ACC112 (cell line): ENCODE results near the gene AACS.
"Not testable (repeated sequence)": the region's sequence is repeated elsewhere in the genome, so short reads cannot be mapped to it uniquely, and the experiment has no call there.

ENCODE experiments used
- H2AFZ ChIP-seq: fragments of 200-600 bp; sonication (generic); one replicate; pipeline ENCODE4 v1.6.0; 2017; ENCODE audit warnings: antibody characterized with exemption, low read length; ENCODE audit not compliant: unreplicated experiment
- H3K27ac ChIP-seq: fragments of 200-600 bp; sonication (generic); 2 replicates; pipeline ENCODE4 v1.5.1; 2014; ENCODE audit warnings: low read depth, mild to moderate bottlenecking, antibody characterized with exemption, low read length, moderate library complexity
- H3K27me3 ChIP-seq: fragments of 200-600 bp; sonication (generic); 2 replicates; pipeline ENCODE4 v1.6.1; 2014; ENCODE audit warnings: mild to moderate bottlenecking, antibody characterized with exemption, low read length, moderate library complexity, mixed read lengths; ENCODE audit not compliant: insufficient read depth
- H3K36me3 ChIP-seq: fragments of 200-600 bp; sonication (generic); 2 replicates; pipeline ENCODE4 v1.6.1; 2016; ENCODE audit warnings: mild to moderate bottlenecking, antibody characterized with exemption, low read length, moderate library complexity, mixed read lengths; ENCODE audit not compliant: insufficient read depth
- H3K4me1 ChIP-seq: fragments of 200-600 bp; sonication (generic); one replicate; pipeline ENCODE4 v1.6.1; 2016; ENCODE audit warnings: low read length, mixed read lengths; ENCODE audit not compliant: insufficient read depth, unreplicated experiment, control insufficient read depth
- H3K4me3 ChIP-seq: fragments of 200-600 bp; sonication (generic); 2 replicates; pipeline ENCODE4 v1.5.1; 2014; ENCODE audit warnings: mild to moderate bottlenecking, low read depth, low read length
- H3K79me2 ChIP-seq: fragments of 200-600 bp; sonication (generic); one replicate; pipeline ENCODE4 v1.6.0; 2016; ENCODE audit warnings: low read length; ENCODE audit not compliant: control insufficient read depth, unreplicated experiment, insufficient read depth

The AACS gene

DNA sequence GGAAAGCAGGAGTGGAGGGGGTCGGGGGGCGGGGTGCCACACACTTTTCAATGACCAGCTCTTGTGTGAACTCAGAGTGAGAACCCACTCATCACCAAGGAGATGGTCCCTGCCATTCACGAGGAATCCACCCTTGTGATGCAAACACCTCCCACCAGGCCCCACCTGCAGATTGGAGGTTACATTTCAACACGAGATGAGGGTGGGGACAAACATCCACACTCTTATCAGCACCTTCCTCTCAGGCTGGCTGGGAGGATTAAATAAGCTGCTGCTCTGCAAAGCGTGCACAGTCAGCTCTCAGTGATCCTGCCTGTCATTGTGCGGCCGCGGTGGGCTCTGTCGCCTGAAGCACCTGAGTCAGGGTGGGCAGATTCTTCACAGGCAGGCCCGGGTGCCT, 39.7 kb downstream of the AACS start:
- Histone ChIP-seq H2AFZ (no peak overlapping the region), H3K4me1 (no peaks in the 10 kb centered on the region), H3K27ac (no peak overlapping the region), H3K79me2 (no peaks in the 10 kb centered on the region), H3K27me3 (no peaks in the 10 kb centered on the region), H3K4me3 (no peak overlapping the region), H3K36me3 (peaks cover 14% of the 10 kb centered on the region)

DNA sequence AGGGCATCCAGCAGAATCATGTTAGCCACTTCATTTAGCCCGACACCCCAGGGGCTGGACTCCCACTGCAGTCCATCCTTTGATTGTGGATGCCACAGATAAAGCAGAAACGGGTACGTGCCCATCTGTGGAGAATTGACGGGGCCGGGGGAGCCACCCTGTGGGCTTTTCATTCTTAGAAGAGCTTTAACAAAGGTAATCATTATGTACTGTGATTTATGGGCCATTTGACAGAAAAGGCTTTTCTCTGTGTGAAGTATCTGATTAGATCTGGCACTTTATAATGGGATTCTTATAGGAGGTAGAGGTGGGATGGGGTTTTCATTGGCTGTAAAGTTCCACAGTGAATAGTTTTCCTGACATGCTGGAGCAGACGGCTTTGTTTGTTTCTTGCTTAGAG, 40.4 kb downstream of the AACS start:
- Histone ChIP-seq H3K27ac (no peak overlapping the region), H3K4me1 (no peaks in the 10 kb centered on the region), H3K4me3 (no peak overlapping the region), H3K27me3 (no peaks in the 10 kb centered on the region), H3K36me3 (peaks cover 14% of the 10 kb centered on the region), H2AFZ (no peak overlapping the region), H3K79me2 (no peaks in the 10 kb centered on the region)

- Histone ChIP-seq H3K27ac (no peak overlapping the region), H3K27me3 (no peaks in the 10 kb centered on the region), H3K79me2 (no peaks in the 10 kb centered on the region), H2AFZ (no peak overlapping the region), H3K4me1 (no peaks in the 10 kb centered on the region), H3K4me3 (no peak overlapping the region), H3K36me3 (peaks cover 14% of the 10 kb centered on the region)
These were observed 45.6 kb downstream of the AACS start for GRCh38 chr12:125110641-125111360.

- Histone ChIP-seq H3K36me3 (peaks cover 14% of the 10 kb centered on the region), H3K4me1 (no peaks in the 10 kb centered on the region), H3K4me3 (no peak overlapping the region), H3K79me2 (no peaks in the 10 kb centered on the region), H2AFZ (no peak overlapping the region), H3K27me3 (no peaks in the 10 kb centered on the region), H3K27ac (no peak overlapping the region)
These were observed 46.2 kb downstream of the AACS start for GRCh38 chr12:125111403-125111802.

DNA sequence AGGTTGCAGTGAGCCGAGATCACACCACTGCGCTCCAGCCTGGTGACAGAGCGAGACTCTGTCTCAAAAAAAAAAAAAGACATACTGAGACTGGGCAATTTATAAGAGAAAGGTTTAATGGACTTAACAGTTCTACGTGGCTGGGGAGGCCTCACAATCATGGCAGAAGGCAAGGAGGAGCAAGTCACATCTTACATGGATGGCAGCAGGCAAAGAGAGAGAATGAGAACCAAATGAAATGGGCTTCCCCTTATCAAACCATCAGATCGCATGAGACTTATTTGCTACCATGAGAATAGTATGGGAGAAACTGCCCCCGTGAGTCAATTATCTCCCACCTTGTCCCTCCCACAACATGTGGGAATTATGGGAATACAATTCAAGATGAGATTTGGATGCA, 47.4 kb downstream of the AACS start:
- H2AFZ ChIP-seq, H3K27ac ChIP-seq, H3K27me3 ChIP-seq, H3K4me1 ChIP-seq, H3K36me3 ChIP-seq, H3K4me3 ChIP-seq, H3K79me2 ChIP-seq: not testable (repeated sequence)

DNA sequence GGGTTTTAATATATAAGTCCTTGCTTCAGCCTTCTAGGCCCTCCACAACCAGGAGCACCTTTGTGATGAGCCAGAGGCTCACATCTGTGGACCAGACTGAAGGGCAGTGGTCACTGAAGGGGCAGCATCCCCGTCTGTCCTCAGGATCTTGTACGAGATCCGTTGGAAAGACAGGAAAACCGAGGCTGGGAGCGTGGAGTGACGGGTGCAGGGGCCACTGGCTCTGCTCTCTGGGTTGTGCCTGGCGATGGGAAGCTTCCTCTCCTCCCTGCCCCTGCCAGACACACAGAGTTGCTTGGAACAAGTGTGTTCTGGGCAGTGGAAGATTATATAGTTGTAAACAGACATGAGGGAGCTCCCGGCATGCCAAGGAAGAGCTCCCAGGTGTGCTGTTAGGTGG, 48.0 kb downstream of the AACS start:
- Histone ChIP-seq H3K27me3 (no peaks in the 10 kb centered on the region), H3K36me3 (peaks cover 7% of the 10 kb centered on the region; the same call in 1 of the 2 replicates), H3K27ac (no peak overlapping the region), H3K4me3 (no peak overlapping the region), H3K79me2 (no peaks in the 10 kb centered on the region), H2AFZ (no peak overlapping the region), H3K4me1 (no peaks in the 10 kb centered on the region)

- H3K27ac ChIP-seq, result no peak overlapping the region
- no peaks in the 10 kb centered on the region for H3K79me2 ChIP-seq
- no peak overlapping the region for H2AFZ ChIP-seq
- H3K4me1 ChIP-seq, result no peaks in the 10 kb centered on the region
- peaks cover 6% of the 10 kb centered on the region; the same call in 1 of the 2 replicates for H3K36me3 ChIP-seq
- no peak overlapping the region for H3K4me3 ChIP-seq
- H3K27me3 ChIP-seq, result no peaks in the 10 kb centered on the region
These were observed 48.6 kb downstream of the AACS start for GRCh38 chr12:125113789-125114188.

GRCh38 chr12:125114365-125115141, 49.3 kb downstream of the AACS start:
- Histone ChIP-seq H3K27ac (no peak overlapping the region), H3K4me1 (no peaks in the 10 kb centered on the region), H3K79me2 (no peaks in the 10 kb centered on the region), H2AFZ (no peak overlapping the region), H3K4me3 (no peak overlapping the region), H3K36me3 (peaks cover 2% of the 10 kb centered on the region; the same call in 1 of the 2 replicates), H3K27me3 (no peaks in the 10 kb centered on the region)

- Histone ChIP-seq H2AFZ (no peak overlapping the region), H3K27ac (no peak overlapping the region), H3K4me1 (no peaks in the 10 kb centered on the region), H3K36me3 (no peaks in the 10 kb centered on the region), H3K79me2 (no peaks in the 10 kb centered on the region), H3K27me3 (no peaks in the 10 kb centered on the region), H3K4me3 (no peak overlapping the region)
These were observed 55.3 kb downstream of the AACS start for GRCh38 chr12:125120566-125120965.

- H3K36me3 ChIP-seq, result no peaks in the 10 kb centered on the region
These were observed 55.9 kb downstream of the AACS start for GRCh38 chr12:125121106-125121505.

DNA sequence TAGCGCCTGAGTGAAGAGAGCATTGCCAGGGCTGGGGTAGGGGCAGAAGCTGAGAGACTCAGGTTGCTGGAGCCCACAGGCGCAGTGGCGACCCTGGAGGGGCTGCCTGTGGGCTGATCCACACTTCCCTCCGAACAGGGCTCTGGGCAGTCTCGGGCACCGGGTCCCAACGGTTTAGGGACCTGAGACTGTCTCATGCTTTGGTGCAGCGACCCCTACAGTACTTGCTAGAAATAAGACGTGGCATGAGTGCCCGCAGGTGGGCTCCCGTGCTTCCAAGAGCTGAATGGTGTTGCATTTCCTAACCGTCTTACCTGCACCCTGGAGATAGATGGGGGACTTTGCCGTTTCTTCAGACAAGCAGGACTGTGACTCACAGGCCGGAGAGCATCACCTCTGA, 57.4 kb downstream of the AACS start:
- no peak overlapping the region for H2AFZ ChIP-seq
- no peaks in the 10 kb centered on the region for H3K79me2 ChIP-seq
- no peaks in the 10 kb centered on the region for H3K36me3 ChIP-seq
- H3K27me3 ChIP-seq, result no peaks in the 10 kb centered on the region
- H3K4me1 ChIP-seq, result no peaks in the 10 kb centered on the region
- H3K27ac ChIP-seq, result no peak overlapping the region
- no peak overlapping the region for H3K4me3 ChIP-seq

More at GRCh38 chr12:125121106-125121505, 55.9 kb downstream of the AACS start:
- Histone ChIP-seq H3K79me2 (no peaks in the 10 kb centered on the region), H3K4me3 (no peak overlapping the region), H3K4me1 (no peaks in the 10 kb centered on the region), H3K27ac (no peak overlapping the region), H3K27me3 (no peaks in the 10 kb centered on the region), H2AFZ (no peak overlapping the region)
